HG02943 (cell line): ENCODE data around the gene HOXA10.

Source experiments
- ATAC-seq: cut with Tn5 transposase; IDR thresholded peaks from one replicate; pipeline ENCODE4 v1.9.1; 2021; ENCODE audit warnings: mild to moderate bottlenecking, low read depth, moderate library complexity; ENCODE audit not compliant: unreplicated experiment

Gene HOXA10

DNA sequence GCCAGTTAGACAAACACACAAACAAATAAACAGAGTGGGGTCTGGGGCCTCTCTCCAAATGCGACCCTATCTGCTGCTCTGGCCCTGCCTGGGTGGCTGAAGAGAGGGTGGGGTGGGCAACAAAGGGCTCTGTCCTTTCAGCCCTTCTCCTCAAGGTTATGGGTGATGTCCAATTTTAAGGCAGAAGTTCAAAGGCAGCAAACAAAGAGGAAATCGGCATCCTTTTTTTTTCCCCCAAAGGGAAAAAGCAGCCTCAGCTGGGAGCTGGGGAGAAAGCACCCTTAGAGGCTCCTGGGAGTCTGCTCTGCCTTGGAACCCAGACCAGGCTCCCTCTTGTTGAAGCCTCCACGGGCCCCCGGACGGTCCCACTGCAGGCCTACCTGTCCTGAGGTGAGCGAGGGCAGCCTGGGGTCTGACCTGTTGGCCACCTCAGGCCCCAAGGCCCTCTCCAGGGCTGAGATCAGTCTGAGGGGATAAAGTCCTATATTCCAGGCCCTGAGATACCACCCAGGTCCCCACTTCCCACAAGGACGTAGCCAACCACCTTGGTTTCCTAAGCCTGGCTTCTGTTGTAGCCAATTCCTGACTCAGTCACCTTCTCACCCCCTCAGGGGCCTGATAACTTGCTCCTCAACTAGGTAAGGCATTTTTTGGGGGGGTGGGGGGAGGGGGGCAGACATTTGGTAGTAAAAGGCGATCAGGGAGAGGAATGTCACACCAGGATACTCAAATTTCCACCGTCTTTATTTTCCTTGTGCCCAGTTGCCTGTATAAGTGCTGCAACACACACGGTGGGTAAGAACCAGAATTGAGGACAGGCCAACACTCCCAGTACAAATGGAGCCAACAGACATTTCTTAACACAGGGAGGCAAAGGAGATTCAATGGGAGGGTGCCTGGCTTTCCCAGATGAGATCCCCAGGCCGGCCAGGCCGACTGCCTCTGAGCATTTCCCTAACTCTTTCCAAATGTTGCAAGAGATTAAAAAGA lies 6.6 kb upstream of the HOXA10 start:
- no peak for ATAC-seq

DNA sequence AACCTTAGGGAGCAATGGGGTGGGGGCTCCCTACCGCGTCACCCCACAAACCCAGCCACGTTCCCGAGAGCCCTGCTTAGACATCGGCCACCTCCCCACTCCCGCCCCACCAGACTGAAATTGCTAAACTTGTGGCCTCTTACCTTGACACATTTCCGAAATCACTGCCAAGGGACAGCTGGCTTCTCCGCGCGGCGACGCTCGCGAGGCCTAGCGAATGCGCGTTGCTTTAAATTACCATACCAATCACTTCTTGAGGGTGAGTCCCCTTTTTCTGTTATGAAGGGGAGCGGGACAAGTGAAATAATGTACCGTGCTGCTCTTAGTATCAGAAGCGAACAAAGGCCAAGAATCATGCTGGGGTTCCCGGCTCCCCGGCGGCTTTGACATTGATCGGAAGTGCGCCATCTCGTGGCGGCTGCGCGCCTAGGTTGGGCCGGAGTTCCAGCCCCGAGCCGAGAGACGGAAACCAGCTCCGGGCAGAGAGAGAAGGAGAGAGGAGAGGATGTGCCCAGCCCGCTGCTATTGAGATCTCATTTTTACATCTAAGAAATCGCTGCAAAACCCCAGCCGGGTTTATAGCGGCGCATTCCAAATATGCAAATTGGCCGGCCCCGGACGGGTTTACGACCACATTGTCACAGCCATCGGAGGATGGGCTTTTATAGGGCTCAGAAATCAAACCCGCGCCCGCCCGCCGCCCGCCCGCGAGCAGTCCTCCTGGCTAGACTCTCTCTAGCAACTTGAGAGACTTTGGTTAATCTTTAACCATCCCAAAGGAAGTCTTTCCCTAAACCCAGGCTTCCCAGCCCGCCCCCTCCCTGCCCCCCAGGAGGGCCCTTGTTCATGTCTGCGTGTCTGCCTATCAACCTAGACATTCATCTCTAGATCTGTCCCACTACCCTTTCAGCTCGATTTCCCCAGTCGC lies 5.6 kb upstream of the HOXA10 start:
- ATAC-seq: no peak

DNA sequence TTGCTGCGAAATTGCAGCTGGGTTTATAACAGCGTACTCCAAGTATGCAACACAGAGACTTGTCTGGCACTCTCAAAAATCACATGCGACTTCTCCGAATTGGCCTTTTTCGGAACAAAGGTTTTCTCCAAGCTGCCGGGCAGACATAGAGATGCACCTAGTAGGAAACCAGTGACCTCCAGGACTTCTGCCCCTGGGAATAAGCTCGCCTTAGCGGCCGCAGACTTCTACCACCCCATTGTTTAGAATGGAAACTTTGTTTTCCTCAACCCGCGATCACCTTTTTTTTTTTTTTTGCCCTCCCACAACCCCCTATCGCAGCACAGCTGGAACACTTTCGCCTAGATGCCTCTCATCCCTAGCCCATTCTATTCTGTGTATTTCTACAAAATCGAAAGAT lies 4.9 kb upstream of the HOXA10 start:
- ATAC-seq: no peak

DNA sequence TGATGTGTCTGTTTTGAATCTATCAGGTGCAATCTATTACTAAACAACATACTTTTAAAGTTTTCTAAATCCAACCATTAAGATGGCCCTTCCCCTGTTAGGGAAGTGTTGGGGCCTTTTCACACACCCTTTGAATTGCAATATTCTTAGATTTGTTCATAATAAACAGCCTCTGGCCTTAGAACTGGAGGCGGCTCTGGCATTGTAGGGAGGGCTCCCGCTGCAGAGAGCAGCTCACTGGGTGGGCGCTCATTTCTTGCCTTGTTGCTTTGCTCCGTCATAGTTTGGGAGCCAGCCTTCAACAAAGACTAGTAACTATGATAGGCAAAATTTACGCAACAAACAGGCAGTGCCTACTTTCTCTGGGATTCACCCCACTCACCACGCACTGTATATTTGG lies 4.2 kb upstream of the HOXA10 start:
- no peak for ATAC-seq

DNA sequence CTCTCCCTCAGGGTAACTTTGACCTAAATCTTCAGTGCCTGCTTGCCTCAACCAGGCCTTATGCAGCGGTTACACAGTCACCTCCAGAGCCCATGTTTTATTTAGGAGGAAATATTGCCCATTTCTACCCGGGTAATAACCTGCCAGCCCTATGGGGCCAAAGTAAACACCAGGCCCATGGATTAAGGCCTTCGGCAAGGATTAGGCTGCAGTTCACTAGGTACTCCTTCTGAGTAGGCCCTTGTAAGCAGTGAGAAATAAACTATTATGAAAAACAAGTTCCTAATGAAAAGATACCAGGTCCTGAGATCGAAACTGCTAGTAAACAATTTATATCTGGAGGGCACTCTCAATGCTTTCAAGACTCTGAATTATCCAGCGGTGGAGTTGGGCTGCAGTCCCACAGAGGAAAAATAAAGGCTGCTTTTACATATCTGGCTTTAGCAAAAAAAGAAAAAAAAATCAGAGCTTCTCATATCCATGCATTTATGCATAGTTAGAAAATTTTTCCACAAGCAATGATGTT lies 3.7 kb upstream of the HOXA10 start:
- ATAC-seq: no peak

DNA sequence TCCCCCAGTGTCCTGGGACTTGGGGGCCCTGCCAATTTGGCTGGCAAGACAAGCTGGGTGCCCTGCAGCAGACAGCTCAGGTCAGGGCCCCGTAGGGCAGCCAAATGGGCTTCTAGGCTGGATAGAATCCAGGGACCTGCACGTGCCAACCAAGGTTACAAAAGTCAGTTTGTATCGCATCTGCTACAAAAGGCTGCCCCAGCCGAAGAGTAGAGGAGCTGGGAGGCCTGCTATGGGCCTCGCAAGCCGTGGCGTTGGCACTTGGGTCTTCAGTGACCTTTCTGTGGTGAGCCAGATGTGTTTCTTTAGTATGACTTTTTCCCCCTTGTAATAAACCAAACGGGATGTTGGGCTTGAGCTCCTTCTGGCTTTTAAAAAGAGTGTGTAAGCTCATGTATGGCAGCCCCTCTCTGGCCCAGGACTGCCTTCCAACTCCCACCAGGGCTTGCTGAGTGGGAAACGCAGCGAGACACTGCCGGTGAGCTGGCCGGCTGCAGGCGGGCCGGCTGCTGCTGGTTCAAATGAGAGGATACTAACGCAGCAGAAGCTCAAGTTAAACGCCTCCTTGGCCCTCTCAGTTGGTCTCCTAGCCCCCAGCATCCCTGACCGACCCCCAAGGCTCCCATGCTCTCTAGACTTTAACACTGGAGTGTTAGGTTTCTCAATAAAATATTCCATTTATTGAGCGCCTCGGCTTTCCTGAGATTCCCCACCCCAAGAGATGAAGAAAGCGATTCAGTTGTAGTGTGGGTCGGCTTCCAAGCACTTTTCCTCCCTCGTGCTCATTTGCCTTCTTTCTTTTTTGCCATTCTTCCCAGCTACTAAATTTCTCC lies 3.1 kb upstream of the HOXA10 start:
- ATAC-seq: no peak

DNA sequence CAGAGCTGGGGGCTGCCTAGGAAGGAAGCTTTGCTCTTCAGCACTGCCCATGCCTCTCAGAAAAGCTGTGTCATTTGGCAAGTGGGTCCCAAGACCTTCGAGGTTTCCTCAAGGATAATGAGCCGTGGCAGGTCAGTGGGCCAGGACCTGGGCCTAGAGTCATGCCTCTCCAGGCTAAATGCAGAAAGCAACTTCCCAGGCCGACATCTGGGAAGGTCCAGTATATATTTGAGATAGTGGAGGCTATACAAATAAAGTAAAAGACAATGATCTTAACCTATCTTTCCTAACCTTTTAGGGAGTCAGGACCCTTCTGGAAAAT lies 2.4 kb upstream of the HOXA10 start:
- no peak for ATAC-seq

DNA sequence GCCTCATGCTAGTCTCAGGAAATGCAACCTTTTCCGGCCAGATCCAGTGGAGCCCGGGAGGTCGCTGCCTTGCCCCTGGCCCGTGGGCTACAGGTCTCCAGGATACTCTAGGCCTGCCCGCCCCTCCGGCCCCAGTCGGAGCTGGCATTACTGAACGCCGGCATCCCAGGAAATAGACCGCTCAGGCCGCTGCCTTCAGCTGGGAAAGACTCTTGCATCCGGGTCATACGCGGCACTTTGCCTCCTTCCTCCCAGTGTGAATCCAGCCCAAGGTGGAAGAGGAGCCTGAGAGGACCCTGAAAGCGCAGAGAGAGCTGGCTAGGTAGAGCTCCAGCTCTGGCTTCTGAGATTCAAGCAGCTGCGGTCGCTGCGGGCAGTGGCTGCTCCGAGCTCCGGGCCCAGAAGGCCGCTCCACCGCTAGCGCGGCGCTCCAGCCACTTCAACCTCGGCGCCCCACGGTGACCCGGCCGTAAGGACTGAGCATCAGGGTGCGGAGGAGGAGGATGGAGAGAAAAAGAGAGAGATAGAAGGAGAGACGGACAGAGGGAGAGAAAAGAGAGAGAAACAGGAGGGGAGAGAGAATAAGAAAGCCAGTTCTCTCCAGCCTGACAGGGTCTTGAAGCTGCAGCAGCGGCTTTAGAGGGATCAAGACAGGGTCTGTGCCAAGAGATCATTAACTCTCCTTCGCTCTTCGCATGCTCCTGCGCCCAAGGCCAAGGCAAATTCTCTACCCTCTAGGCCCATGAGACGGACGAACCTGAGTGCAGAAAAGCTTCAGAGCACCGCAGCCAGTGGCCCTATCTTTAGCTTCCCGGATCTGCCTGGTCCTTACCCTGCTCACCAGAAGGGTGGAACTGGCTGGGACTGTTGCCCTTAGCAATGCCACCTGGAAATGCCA lies 1.8 kb upstream of the HOXA10 start:
- ATAC-seq: no peak

DNA sequence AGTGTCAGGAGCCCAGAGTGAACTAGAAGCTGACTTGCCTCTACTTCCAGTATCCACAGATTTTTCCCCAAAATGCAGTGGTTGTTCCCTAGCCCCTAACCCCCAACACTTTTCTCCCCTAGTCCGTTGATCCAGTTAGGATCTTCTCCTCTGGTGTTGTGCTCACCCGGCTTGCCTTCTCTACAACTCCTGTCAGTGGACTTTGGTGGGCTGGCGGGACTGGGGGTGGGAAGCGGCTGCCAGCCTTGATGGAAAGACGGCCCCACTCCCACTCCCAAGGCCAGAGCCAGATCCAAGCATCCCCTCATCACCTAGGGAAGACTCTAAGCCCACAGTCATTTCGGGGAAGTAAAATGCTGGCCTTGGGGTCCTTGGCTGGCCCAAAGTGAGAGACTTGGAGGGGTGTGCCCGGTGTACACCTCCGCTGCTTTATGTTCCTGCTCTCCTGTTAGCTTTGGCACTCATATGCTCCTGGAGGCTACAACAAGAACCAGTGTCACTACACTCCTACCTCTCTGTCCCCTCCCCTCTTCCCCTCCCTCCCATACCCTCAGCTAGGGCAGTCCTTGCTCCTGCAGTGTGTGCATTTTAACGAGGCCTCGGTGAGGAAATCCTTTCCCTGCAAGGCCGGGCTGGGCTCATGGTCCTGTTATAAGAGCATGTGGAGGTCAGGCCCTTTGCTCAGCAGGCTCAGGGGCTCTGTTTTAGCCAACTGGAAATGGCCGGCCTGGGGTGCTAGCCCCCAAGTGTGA lies 930 bp upstream of the HOXA10 start:
- ATAC-seq: no peak

DNA sequence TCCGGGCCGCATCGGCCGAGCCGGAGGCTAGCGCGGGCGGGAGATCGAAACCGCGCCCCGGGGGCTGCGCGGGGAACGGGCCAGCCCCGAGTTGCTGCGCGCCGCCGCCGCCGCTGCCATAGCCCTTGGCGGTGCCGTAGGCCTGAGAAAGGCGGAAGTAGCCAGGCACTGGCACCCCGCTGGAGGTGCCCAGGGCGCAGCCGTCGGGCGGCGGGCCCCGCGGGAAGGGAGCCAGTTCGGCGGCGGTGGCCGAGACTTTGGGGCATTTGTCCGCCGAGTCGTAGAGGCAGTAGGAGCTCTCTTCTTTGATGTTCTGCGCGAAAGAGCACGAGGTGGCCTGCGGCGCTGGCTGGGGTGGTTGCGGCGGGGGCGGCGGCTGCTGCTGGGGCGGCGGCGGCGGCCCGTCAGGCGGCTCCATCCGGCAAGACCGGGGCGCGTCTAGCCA lies 587 bp downstream of the HOXA10 start:
- no peak for ATAC-seq

DNA sequence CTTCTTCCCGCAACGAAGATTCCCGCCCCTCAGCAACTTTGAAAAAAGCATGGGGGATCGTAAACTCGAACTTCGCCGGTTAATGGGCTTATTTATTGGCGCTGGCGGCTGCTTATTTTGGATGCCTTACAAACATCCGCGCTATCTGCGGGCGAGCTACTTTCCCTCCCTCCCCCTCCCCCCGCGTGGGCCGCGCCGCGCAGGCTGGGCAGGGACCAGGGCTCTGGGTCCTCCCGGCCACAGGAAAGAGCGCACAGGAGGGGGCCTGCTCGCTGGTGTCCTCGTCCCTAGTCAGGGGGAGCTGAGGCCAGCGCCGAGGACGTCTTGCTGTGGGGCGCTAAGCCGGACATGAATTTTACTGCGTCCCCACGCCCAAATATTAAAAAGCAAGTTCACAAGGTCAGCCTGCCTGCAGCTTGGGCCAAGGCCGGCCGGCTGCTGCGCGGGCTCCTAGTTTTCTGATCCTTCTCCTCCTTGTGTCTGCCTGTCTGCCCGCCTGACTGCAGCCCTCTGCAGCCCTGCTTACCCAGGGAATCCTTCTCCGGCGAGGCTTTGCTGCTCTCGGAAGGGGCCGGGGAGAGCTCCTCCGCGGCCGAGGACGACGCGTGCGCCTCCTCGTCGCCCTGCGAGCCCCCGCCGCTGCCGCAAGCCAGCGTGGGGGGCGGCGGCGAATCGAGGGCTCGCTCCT lies 1.2 kb downstream of the HOXA10 start:
- no peak for ATAC-seq

DNA sequence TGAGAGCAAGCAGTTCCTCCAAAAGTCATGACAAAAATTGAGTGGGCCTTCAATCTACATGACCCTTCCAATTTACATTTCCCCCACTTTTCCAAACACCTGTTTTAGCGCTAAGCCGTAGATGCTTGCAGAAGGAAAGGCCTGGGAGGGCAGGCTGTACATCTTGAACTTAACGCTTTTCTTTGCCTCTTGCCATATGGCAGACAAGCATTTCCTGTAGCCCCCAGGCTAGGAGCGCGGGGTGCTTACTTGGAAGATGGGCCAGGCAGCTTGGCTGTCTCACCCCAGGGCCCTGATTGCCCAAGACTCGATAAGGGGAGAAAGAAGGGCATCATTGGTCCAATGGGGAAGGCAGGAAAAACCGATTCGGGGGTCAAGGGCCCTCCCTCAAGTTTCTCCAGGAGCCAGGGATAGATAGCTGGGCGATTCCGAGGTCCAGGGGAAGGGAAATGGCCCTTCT lies 1.8 kb downstream of the HOXA10 start:
- no peak for ATAC-seq

DNA sequence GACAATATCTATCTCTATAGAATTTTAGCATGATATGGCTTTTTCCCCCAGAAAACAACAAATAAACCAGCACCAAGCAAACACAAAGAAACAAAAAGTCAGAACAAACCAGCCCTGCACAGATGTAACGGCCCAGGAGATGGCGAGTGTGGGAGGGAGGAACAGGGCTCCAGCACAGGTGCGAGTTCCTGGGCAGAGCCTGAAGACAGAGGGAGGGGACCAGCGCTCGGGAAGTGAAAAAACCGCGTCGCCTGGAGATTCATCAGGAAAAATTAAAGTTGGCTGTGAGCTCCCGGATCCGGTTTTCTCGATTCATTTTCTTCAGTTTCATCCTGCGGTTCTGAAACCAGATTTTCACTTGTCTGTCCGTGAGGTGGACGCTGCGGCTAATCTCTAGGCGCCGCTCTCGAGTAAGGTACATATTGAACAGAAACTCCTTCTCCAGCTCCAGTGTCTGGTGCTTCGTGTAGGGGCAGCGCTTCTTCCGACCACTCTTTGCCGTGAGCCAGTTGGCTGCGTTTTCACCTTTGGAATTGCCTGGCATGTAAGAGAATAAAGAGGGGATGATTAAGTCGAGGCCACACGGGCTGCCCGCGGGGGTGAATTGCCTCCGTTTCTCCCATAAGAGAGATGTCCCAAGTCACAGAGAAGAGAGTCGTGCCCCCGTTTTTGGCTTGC lies 2.3 kb downstream of the HOXA10 start:
- ATAC-seq: no peak

DNA sequence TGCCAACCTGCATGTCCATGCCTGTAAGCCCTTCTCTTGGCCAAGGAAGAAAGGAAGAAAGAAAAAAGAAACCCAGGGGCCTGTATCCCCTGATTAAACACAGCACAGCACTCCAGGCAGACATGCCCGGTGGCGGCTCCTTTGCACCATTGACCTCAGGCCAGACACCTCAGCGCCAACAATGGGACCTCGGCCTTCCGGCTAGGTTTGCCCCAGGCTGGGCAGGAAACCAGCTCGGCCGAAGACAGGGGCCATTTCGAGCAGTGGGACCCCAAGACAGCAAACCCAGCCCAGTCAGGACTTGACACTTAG lies 2.8 kb downstream of the HOXA10 start:
- no peak for ATAC-seq

DNA sequence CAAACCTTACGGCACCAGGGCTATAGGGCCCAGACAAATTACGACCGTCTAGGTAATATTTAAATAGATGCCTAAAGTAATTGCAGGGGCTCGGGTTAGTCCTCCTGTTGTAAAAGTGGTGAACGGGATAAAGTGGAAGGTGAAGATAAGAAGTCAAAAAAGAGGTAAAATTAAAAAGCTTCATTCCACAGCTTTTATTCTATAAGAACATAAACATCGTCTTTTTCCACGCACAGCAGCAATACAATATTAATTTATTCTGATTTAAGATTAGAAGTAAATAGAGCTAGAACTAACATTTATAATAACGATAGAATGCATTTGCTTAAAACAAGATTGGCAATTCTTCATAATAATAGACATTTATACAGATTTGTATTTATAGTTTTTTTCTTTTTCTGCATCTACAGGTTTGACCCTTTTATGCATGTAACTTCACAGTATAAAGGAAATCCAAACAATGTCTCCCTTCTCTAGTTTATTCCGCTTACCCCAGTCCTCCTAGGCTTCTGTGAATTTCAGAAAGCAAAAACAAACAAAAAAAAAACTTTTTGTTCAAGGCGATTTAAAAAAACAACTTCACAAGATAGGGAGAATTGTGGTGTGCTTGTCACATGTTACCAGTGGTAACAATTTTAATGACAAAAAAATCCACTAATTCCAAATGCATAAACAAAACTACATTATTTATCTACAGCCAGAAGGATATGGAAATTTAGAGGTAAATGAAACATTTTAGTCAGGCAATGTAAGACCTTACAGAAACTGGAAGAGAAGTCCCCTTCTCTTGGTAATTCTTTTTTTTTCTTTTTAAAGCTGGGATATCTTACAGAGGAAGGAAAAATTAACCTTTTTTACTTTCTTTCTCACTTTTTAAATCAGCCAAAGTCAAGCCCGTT lies 3.4 kb downstream of the HOXA10 start:
- ATAC-seq: no peak

DNA sequence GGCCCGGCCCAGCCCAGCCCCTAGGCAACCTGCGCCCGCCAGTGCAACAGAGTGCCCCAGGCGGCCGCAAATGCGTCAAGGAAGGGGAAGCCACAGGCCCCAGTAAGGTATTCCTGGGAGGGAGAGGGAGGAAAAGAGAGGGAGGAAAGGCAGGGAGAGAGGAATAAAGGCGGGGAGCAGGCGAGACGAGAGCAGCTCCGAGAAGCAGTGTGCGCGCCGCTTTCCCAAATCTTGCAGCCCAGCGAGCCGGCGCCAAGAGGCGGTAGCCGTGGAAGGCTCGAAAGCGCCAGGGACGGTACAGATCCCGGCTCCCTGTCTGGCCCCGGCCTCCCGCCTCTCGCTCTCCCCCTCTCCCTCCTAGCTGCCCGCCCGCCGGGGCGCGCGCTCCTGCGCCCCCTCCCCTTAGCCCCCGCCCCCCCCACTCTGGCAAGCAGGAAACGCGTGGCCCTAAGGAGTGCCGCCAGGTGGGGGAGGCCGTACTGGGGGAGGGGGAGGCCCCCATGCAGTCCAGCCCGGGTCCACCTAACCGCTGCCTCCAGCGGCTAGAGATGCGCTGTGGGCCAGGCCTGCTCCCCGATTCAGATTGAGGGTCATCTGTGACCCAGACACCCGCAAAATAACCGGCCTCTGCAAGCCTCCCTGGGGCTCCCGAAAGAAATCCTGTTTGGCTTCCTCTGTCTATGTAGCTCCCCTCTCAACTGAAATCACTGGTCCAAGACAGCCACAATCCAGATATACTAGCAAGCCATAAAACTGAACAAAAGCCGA lies 4.3 kb downstream of the HOXA10 start:
- no peak for ATAC-seq
